Measurements from ENCODE around the gene SRGAP2.
"Not testable (repeated sequence)": the region's sequence is repeated elsewhere in the genome, so short reads cannot be mapped to it uniquely, and the experiment has no call there.

GRCh38 chr1:206185778-206186177 is 17.6 kb upstream of the SRGAP2 start:
- not testable (repeated sequence) for TF ChIP-seq CTCF, POLR2AphosphoS5 (IDR thresholded peaks at IDR 0.05)
